ENCODE data around the gene DGCR8. TPM values are rescaled to one million over a fixed set of nuclear protein-coding genes. Genes with fewer than 3 reads are reported as not detected.

Gene DGCR8
- total RNA-seq, 2 experiments from 2014 or later = 17.8 to 18.5 TPM

- peaks cover 82% of the 10 kb centered on the region for H3K36me3 ChIP-seq (ENCODE audit: insufficient read depth, low read length)
- H3K4me3 ChIP-seq (ENCODE audit: low read length) = no peak overlapping the region
- H3K9me3 ChIP-seq (ENCODE audit: control insufficient read depth in 1 of 2, insufficient read depth in 1 of 2, low read length in 2 of 2) = no peaks in the 10 kb centered on the region
- H3K36me3 Mint-ChIP-seq (ENCODE audit: low read depth) = peaks cover 63% of the 10 kb centered on the region
- POLR2A ChIA-PET = no interaction called here
- CTCF ChIA-PET = no interaction called here
- ATAC-seq (ENCODE audit: poor library complexity) (no peak), DNase-seq (no peak)
- peaks cover 11% of the 10 kb centered on the region for H3K4me1 Mint-ChIP-seq (ENCODE audit: low read depth)
- no peaks in the 10 kb centered on the region for H3K27me3 Mint-ChIP-seq
- no peaks in the 10 kb centered on the region for H3K9me3 Mint-ChIP-seq
- H3K27ac Mint-ChIP-seq = peak overlapping the region; percentile 51
- no peak overlapping the region for H3K4me3 Mint-ChIP-seq
- no peak for TF ChIP-seq CTCF (IDR thresholded peaks at IDR 0.05)
- H3K4me1 ChIP-seq (ENCODE audit: insufficient read depth, low read length) = peaks cover 15% of the 10 kb centered on the region
- no peaks in the 10 kb centered on the region for H3K27me3 ChIP-seq (ENCODE audit: control insufficient read depth in 1 of 2, insufficient read depth in 2 of 2, low read length in 2 of 2)
- intact Hi-C loops (cut with DNase I, micrococcal nuclease) = loop anchor here in 1 of 2 experiments (10.0 kb wide), 1 partner anchor 813 kb away; the partner anchor contains the start of gene CLTCL1
- no peak overlapping the region for H3K27ac ChIP-seq (ENCODE audit: low read depth in 1 of 2, low read length in 2 of 2)
These were observed 28.1 kb downstream of the DGCR8 start for GRCh38 chr22:20107951-20108756.

- Histone ChIP-seq H3K4me3 (ENCODE audit: low read length) (no peak overlapping the region), H3K9me3 (ENCODE audit: control insufficient read depth in 1 of 2, insufficient read depth in 1 of 2, low read length in 2 of 2) (no peaks in the 10 kb centered on the region), H3K27me3 (ENCODE audit: control insufficient read depth in 1 of 2, insufficient read depth in 2 of 2, low read length in 2 of 2) (no peaks in the 10 kb centered on the region), H3K4me1 (ENCODE audit: insufficient read depth, low read length) (peaks cover 18% of the 10 kb centered on the region), H3K27ac (ENCODE audit: low read depth in 1 of 2, low read length in 2 of 2) (no peak overlapping the region), H3K36me3 (ENCODE audit: insufficient read depth, low read length) (peaks cover 87% of the 10 kb centered on the region)
- peaks cover 5% of the 10 kb centered on the region for H3K4me1 Mint-ChIP-seq (ENCODE audit: low read depth)
- no peaks in the 10 kb centered on the region for H3K9me3 Mint-ChIP-seq
- ChIA-PET POLR2A (no interaction called here), CTCF (no interaction called here)
- DNase-seq (no peak), ATAC-seq (ENCODE audit: poor library complexity) (no peak)
- H3K36me3 Mint-ChIP-seq (ENCODE audit: low read depth) = peaks cover 57% of the 10 kb centered on the region
- H3K4me3 Mint-ChIP-seq = no peak overlapping the region
- no peaks in the 10 kb centered on the region for H3K27me3 Mint-ChIP-seq
- TF ChIP-seq CTCF (IDR thresholded peaks at IDR 0.05) = no peak
- intact Hi-C loops (cut with DNase I, micrococcal nuclease) = loop anchor here in 1 of 2 experiments (10.0 kb wide), 1 partner anchor 814 kb away; the partner anchor contains the start of gene CLTCL1
- no peak overlapping the region for H3K27ac Mint-ChIP-seq
These were observed 28.8 kb downstream of the DGCR8 start for GRCh38 chr22:20108757-20109230.

- H3K27ac Mint-ChIP-seq = no peak overlapping the region
- DNase-seq = no peak
- H3K4me3 Mint-ChIP-seq = no peak overlapping the region
- Histone ChIP-seq H3K4me1 (ENCODE audit: insufficient read depth, low read length) (peaks cover 26% of the 10 kb centered on the region), H3K4me3 (ENCODE audit: low read length) (no peak overlapping the region), H3K36me3 (ENCODE audit: insufficient read depth, low read length) (peaks cover 91% of the 10 kb centered on the region), H3K9me3 (ENCODE audit: control insufficient read depth in 1 of 2, insufficient read depth in 1 of 2, low read length in 2 of 2) (peaks cover 0 to 3% of the 10 kb centered on the region in 2 experiments), H3K27ac (ENCODE audit: low read depth in 1 of 2, low read length in 2 of 2) (no peak overlapping the region), H3K27me3 (ENCODE audit: control insufficient read depth in 1 of 2, insufficient read depth in 2 of 2, low read length in 2 of 2) (peaks cover 0 to 2% of the 10 kb centered on the region in 2 experiments)
- no peak for TF ChIP-seq CTCF (IDR thresholded peaks at IDR 0.05)
- peaks cover 5% of the 10 kb centered on the region for H3K4me1 Mint-ChIP-seq (ENCODE audit: low read depth)
- POLR2A ChIA-PET = interaction anchor here (1.7 kb wide), 1 partner anchor 9 kb away, joined by 7 read pairs; no protein-coding TSS in a partner anchor
- peaks cover 63% of the 10 kb centered on the region for H3K36me3 Mint-ChIP-seq (ENCODE audit: low read depth)
- no peaks in the 10 kb centered on the region for H3K27me3 Mint-ChIP-seq
- CTCF ChIA-PET = no interaction called here
- no peak for ATAC-seq (ENCODE audit: poor library complexity)
- H3K9me3 Mint-ChIP-seq = no peaks in the 10 kb centered on the region
- intact Hi-C loops (cut with DNase I, micrococcal nuclease) = loop anchor here in 1 of 2 experiments (5.0 to 10.0 kb wide), 4 partner anchors 137 to 815 kb away; partner anchors contain the start of genes CLTCL1, GNB1L, RTL10 and ZNF74
These were observed 29.6 kb downstream of the DGCR8 start for GRCh38 chr22:20109411-20110358.

Measured in CD4-positive, alpha-beta T cell (primary cell).